CD4-positive, alpha-beta T cell (primary cell): ENCODE results near the gene MTERF1. TPM values are rescaled to one million over a fixed set of nuclear protein-coding genes. Genes with fewer than 3 reads are reported as not detected.

Source experiments
- ATAC-seq: fragments of 200-7000 bp; cut with Tn5 transposase; one replicate; pipeline ENCODE4 v1.10.0; 2022; ENCODE audit warnings: mild to moderate bottlenecking; ENCODE audit not compliant: poor library complexity
- CTCF ChIA-PET: fragments of 350-600 bp; sonication (Branson Sonifier 250); formaldehyde crosslinking; loops from one replicate; lab custom pipeline; 2021; ENCODE audit warnings: antibody characterized with exemption, inconsistent platforms; lab: Charles Lee
- POLR2A ChIA-PET: fragments of 350-600 bp; sonication (Branson Sonifier 250); formaldehyde crosslinking; loops from one replicate; lab custom pipeline; 2021; ENCODE audit warnings: antibody characterized with exemption, inconsistent platforms; lab: Charles Lee
- DNase-seq, 14 experiments: peaks; one replicate each; pipeline ENCODE4 v3.0.0-alpha.2; 2013 to 2020; ENCODE audit warnings: mixed read lengths in 2 of 14
- H3K27ac ChIP-seq, 2 donors: one replicate each; pipeline versions ENCODE4 v1.5.1 to v1.7.0; 2013; ENCODE audit warnings: low read length in 2 of 2, low read depth in 1 of 2, mild to moderate bottlenecking in 1 of 2
- H3K27me3 ChIP-seq, 2 experiments: 1 replicate in 1 of 2; 2 replicates in 1 of 2; pipeline versions ENCODE4 v1.6.1 to v1.7.0; 2013; ENCODE audit warnings: low read length in 2 of 2, control low read depth in 1 of 2, mild to moderate bottlenecking in 1 of 2, moderate library complexity in 1 of 2; ENCODE audit not compliant: insufficient read depth in 2 of 2, control insufficient read depth in 1 of 2
- H3K36me3 ChIP-seq: one replicate; pipeline ENCODE4 v1.6.1; 2013; ENCODE audit warnings: low read length, control low read depth; ENCODE audit not compliant: insufficient read depth
- H3K4me1 ChIP-seq: one replicate; pipeline ENCODE4 v1.6.1; 2013; ENCODE audit warnings: low read length, control low read depth; ENCODE audit not compliant: insufficient read depth
- H3K4me3 ChIP-seq: one replicate; pipeline ENCODE4 v1.5.1; 2013; ENCODE audit warnings: mild to moderate bottlenecking, low read length, moderate library complexity
- H3K9me3 ChIP-seq, 2 experiments: 1 replicate in 1 of 2; 2 replicates in 1 of 2; pipeline versions ENCODE4 v1.6.1 to v1.7.0; 2013; ENCODE audit warnings: low read length in 2 of 2, mild to moderate bottlenecking in 2 of 2, control low read depth in 1 of 2, moderate library complexity in 1 of 2; ENCODE audit not compliant: control insufficient read depth in 1 of 2, insufficient read depth in 1 of 2
- H3K27ac Mint-ChIP-seq: one replicate; pipeline ENCODE4 v1.8.0; 2020; ENCODE audit warnings: mixed read lengths
- H3K27me3 Mint-ChIP-seq: one replicate; pipeline ENCODE4 v1.8.0; 2021; ENCODE audit warnings: mixed read lengths
- H3K36me3 Mint-ChIP-seq: one replicate; pipeline ENCODE4 v1.8.0; 2021; ENCODE audit warnings: low read depth, mixed read lengths
- H3K4me1 Mint-ChIP-seq: one replicate; pipeline ENCODE4 v1.8.0; 2021; ENCODE audit warnings: low read depth, mixed read lengths
- H3K4me3 Mint-ChIP-seq: one replicate; pipeline ENCODE4 v1.8.0; 2020; ENCODE audit warnings: mild to moderate bottlenecking, mixed read lengths
- H3K9me3 Mint-ChIP-seq: one replicate; pipeline ENCODE4 v1.8.0; 2020; ENCODE audit warnings: mixed read lengths
- CTCF ChIP-seq: fragments of 200-600 bp; IDR thresholded peaks from one replicate; pipeline ENCODE4 v1.8.0; 2022; ENCODE audit warnings: antibody characterized with exemption, mild to moderate bottlenecking
- intact Hi-C, 2 experiments: fragments of 100-400 bp; cut with DNase I in 1 of 2; cut with micrococcal nuclease in 1 of 2; formaldehyde crosslinking; loops; one replicate each; pipeline versions ENCODE4 v1.15.1 to v1.9.0; 2023 to 2025; cut with DNase I, micrococcal nuclease
- total RNA-seq, 174 experiments: library from RNA in 2 of 174; stranded (reverse) in 2 of 174; gene quantifications; one replicate each; pipeline ENCODE4 v1.2.3 and lab custom pipeline; 2021 to 2026

The MTERF1 gene
- total RNA-seq, 2 experiments from 2014 or later, result 11.0 to 11.9 TPM

- no peaks in the 10 kb centered on the region for H3K27me3 ChIP-seq
- TF ChIP-seq CTCF, result no peak
- ATAC-seq (no peak), DNase-seq (no peak)
- Mint-ChIP-seq H3K27ac (no peak overlapping the region), H3K4me1 (peaks cover 24% of the 10 kb centered on the region), H3K4me3 (no peak overlapping the region), H3K27me3 (no peaks in the 10 kb centered on the region), H3K9me3 (no peaks in the 10 kb centered on the region), H3K36me3 (peaks cover 14% of the 10 kb centered on the region)
- ChIA-PET CTCF (no interaction called here), POLR2A (no interaction called here)
- no peak overlapping the region for H3K27ac ChIP-seq
- peaks cover 16% of the 10 kb centered on the region for H3K4me1 ChIP-seq
- no peaks in the 10 kb centered on the region for H3K36me3 ChIP-seq
- no peak overlapping the region for H3K4me3 ChIP-seq
- H3K9me3 ChIP-seq, result peaks cover 0 to 21% of the 10 kb centered on the region in 2 experiments
- intact Hi-C loops, result loop anchor here in 1 of 2 experiments (2.0 to 5.0 kb wide), 5 partner anchors 57 to 797 kb away; partner anchors contain the start of genes AKAP9, CYP51A1 and LRRD1
Measured at GRCh38 chr7:91883676-91884362, 3.3 kb upstream of the MTERF1 start.

DNA sequence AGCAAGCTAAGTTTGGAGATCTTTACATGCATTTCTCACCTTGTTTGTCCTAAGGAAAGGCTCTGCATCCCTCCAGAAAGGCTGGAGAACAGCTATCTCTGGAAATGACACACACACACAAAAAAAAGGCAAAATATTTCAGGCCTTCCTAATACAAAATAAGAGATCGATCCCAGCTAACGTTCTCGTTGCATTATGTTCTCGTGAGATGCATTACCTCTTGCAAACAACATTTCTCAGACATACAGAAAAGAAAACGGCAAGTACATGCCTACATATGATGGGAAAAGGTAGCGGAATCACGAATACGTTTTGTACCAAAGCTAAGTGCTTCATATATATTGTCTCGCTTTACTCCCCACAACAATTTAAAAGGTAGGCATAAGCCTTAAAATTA lies 488 bp downstream of the MTERF1 start:
- no peak for TF ChIP-seq CTCF
- ChIA-PET POLR2A (interaction anchor here (0.9 to 2.4 kb wide), 7 partner anchors 8 to 649 kb away, joined by 3 to 47 read pairs (median 4); partner anchors contain the start of genes AKAP9, ANKIB1, GATAD1 and KRIT1), CTCF (interaction anchor here (0.7 to 2.3 kb wide), 7 partner anchors 11 to 567 kb away, joined by 3 to 26 read pairs (median 4); partner anchors contain the start of genes AKAP9 and GATAD1)
- Mint-ChIP-seq H3K4me3 (peak overlapping the region; percentile 96), H3K36me3 (peaks cover 36% of the 10 kb centered on the region), H3K9me3 (no peaks in the 10 kb centered on the region), H3K27me3 (no peaks in the 10 kb centered on the region), H3K4me1 (peaks cover 47% of the 10 kb centered on the region), H3K27ac (peak overlapping the region; percentile 87)
- intact Hi-C loops, result loop anchor here (1.0 to 5.0 kb wide), 9 partner anchors 60 to 797 kb away; partner anchors contain the start of genes AKAP9 (in 1 of the 2), CYP51A1 (in 1 of the 2), FAM133B (in 1 of the 2) and GATAD1 (in 1 of the 2)
- Histone ChIP-seq H3K9me3 (no peaks in the 10 kb centered on the region), H3K27ac (peak overlapping the region; percentile 26 to 64), H3K4me3 (peak overlapping the region; percentile 78), H3K36me3 (peaks cover 18% of the 10 kb centered on the region), H3K4me1 (peaks cover 20% of the 10 kb centered on the region), H3K27me3 (no peaks in the 10 kb centered on the region)
- ATAC-seq (no peak), DNase-seq (peak in 1 of 14 experiments; percentile 13)

- intact Hi-C loops, result loop anchor here in 1 of 2 experiments (5.0 to 10.0 kb wide), 2 partner anchors 371 to 1358 kb away; partner anchors contain the start of genes ANKIB1, KRIT1 and VPS50
- CTCF ChIA-PET, result no interaction called here
- no peak for DNase-seq
- no peak for TF ChIP-seq CTCF
- Histone ChIP-seq H3K36me3 (peaks cover 27% of the 10 kb centered on the region), H3K9me3 (no peaks in the 10 kb centered on the region), H3K27me3 (no peaks in the 10 kb centered on the region), H3K4me1 (peaks cover 20% of the 10 kb centered on the region), H3K27ac (no peak overlapping the region), H3K4me3 (no peak overlapping the region)
- Mint-ChIP-seq H3K4me1 (peaks cover 55% of the 10 kb centered on the region), H3K4me3 (no peak overlapping the region), H3K27me3 (no peaks in the 10 kb centered on the region), H3K9me3 (no peaks in the 10 kb centered on the region), H3K36me3 (peaks cover 56% of the 10 kb centered on the region), H3K27ac (no peak overlapping the region)
- POLR2A ChIA-PET, result no interaction called here
- no peak for ATAC-seq
Measured at GRCh38 chr7:91876391-91877133, 3.9 kb downstream of the MTERF1 start.
